Activated CD8-positive, alpha-beta memory T cell treated with anti-CD3 and anti-CD28 coated beads for 24 hours (primary cell): ENCODE data around the gene MEA1.

Source experiments
- DNase-seq: peaks from one replicate; pipeline ENCODE4 v3.0.0-alpha.2; 2020

MEA1 gene

GRCh38 chr6:42969431-42969830, 44.3 kb downstream of the MEA1 start:
- no peak for DNase-seq

- DNase-seq, result no peak
Measured at GRCh38 chr6:42968783-42969182, 45.0 kb downstream of the MEA1 start.

- DNase-seq, result no peak
Measured at GRCh38 chr6:42968126-42968701, 45.5 kb downstream of the MEA1 start.

- DNase-seq, result no peak
Measured at GRCh38 chr6:42967228-42967627, 46.5 kb downstream of the MEA1 start.

GRCh38 chr6:42966571-42966970, 47.2 kb downstream of the MEA1 start:
- no peak for DNase-seq

GRCh38 chr6:42963855-42964605, 49.7 kb downstream of the MEA1 start:
- no peak for DNase-seq

- DNase-seq, result no peak
Measured at GRCh38 chr6:42963179-42963854, 50.4 kb downstream of the MEA1 start.

- no peak for DNase-seq
Measured at GRCh38 chr6:42962502-42963178, 51.1 kb downstream of the MEA1 start.

- no peak for DNase-seq
Measured at GRCh38 chr6:42962096-42962495, 51.6 kb downstream of the MEA1 start.
